ENCODE measurements around the gene C5AR1.

DNA sequence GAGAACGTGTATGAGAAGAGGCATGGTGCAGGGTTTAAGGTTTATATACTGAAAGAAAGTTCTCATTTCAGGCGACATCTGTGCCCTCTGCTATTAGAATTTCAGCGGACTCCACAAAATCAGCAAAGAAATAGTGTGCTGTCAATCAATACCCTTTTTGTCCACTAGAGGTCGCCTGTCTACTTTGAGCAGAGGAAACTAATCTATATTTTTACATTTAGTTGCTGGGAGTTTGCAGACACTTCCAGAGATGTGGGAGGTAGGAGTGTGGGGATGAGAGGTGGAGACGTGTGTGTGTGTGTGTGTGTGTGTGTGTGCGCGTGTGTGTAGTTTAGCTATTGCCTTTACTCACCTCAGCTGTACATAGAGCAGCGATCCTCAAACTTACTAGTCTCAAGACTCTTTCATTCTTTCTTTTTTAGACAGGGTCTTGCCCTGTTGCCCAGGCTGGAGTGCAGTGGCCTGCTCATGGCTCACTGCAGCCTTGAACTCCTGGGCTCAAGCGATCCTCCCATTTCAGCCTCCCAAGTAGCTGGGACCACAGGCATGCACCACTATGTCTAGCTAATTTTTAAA is 25.2 kb upstream of the C5AR1 start:
- no peak for TF ChIP-seq POLR2A (IDR thresholded peaks at IDR 0.05; ENCODE audit: low read depth, low read length)
- TF ChIP-seq POLR2AphosphoS5 (IDR thresholded peaks at IDR 0.05; ENCODE audit: low read depth, low read length) = no peak
- no peak for TF ChIP-seq PAX5 (IDR thresholded peaks at IDR 0.05; ENCODE audit: insufficient read depth, low read length, severe bottlenecking)
- TF ChIP-seq TAF1 (IDR thresholded peaks at IDR 0.05; ENCODE audit: low read depth, low read length) = no peak
- TF ChIP-seq POU2F2 (IDR thresholded peaks at IDR 0.05; ENCODE audit: low read depth, low read length) = no peak
- no peak for TF ChIP-seq SPI1 (IDR thresholded peaks at IDR 0.05; ENCODE audit: low read depth, low read length)
